Naive thymus-derived CD4-positive, alpha-beta T cell (primary cell): ENCODE data around the gene AXIN1. TPM values are rescaled to one million over a fixed set of nuclear protein-coding genes. Genes with fewer than 3 reads are reported as not detected.

Experiments
- ATAC-seq: fragments of 150-1000 bp; cut with Tn5 transposase; 2 replicates; pipeline ENCODE4 v1.10.0; 2021; ENCODE audit warnings: mild to moderate bottlenecking, moderate library complexity
- CTCF ChIA-PET: fragments of 350-600 bp; sonication (Branson Sonifier 250); formaldehyde crosslinking; loops from one replicate; lab custom pipeline; 2021; ENCODE audit warnings: antibody characterized with exemption; lab: Charles Lee
- POLR2A ChIA-PET: fragments of 350-600 bp; sonication (Branson Sonifier 250); formaldehyde crosslinking; loops from one replicate; lab custom pipeline; 2021; ENCODE audit warnings: antibody characterized with exemption, inconsistent platforms; lab: Charles Lee
- DNase-seq, 9 donors: peaks; one replicate each; pipeline versions ENCODE4 v3.0.0 to v3.0.0-alpha.2; 2020 to 2022; ENCODE audit warnings: mixed read lengths in 1 of 9
- H3K27ac ChIP-seq: one replicate; pipeline ENCODE4 v1.7.0; 2013; ENCODE audit warnings: mild to moderate bottlenecking, low read depth, low read length, moderate library complexity
- H3K27me3 ChIP-seq, 2 donors: one replicate each; pipeline ENCODE4 v1.7.0; 2013; ENCODE audit warnings: low read length in 2 of 2, mild to moderate bottlenecking in 2 of 2, moderate library complexity in 2 of 2; ENCODE audit not compliant: control insufficient read depth in 2 of 2, insufficient read depth in 2 of 2
- H3K36me3 ChIP-seq, 3 experiments: 1 replicate in 2 of 3; 2 replicates in 1 of 3; pipeline ENCODE4 v1.7.0; 2013; ENCODE audit warnings: low read length in 3 of 3, mild to moderate bottlenecking in 3 of 3, moderate library complexity in 1 of 3; ENCODE audit not compliant: insufficient read depth in 3 of 3, control insufficient read depth in 2 of 3
- H3K4me1 ChIP-seq, 2 donors: one replicate each; pipeline ENCODE4 v1.7.0; 2013; ENCODE audit warnings: low read length in 2 of 2, mild to moderate bottlenecking in 2 of 2, moderate library complexity in 1 of 2; ENCODE audit not compliant: control insufficient read depth in 2 of 2, insufficient read depth in 2 of 2
- H3K4me3 ChIP-seq: 2 replicates; pipeline ENCODE4 v1.7.0; 2013; ENCODE audit warnings: mild to moderate bottlenecking, low read length
- H3K9me3 ChIP-seq, 3 experiments: 1 replicate in 2 of 3; 2 replicates in 1 of 3; pipeline ENCODE4 v1.7.0; 2013; ENCODE audit warnings: low read length in 3 of 3; ENCODE audit not compliant: control insufficient read depth in 2 of 3
- H3K27ac Mint-ChIP-seq, 9 donors: one replicate each; pipeline ENCODE4 v1.8.0; 2020 to 2022; ENCODE audit warnings: mixed read lengths in 9 of 9, mild to moderate bottlenecking in 8 of 9, moderate library complexity in 5 of 9, inconsistent platforms in 2 of 9
- H3K27me3 Mint-ChIP-seq, 5 donors: one replicate each; pipeline ENCODE4 v1.8.0; 2021 to 2022; ENCODE audit warnings: mixed read lengths in 5 of 5, mild to moderate bottlenecking in 1 of 5
- H3K36me3 Mint-ChIP-seq, 5 donors: one replicate each; pipeline ENCODE4 v1.8.0; 2020 to 2022; ENCODE audit warnings: mixed read lengths in 5 of 5, mild to moderate bottlenecking in 3 of 5, inconsistent platforms in 1 of 5
- H3K4me1 Mint-ChIP-seq, 7 donors: one replicate each; pipeline ENCODE4 v1.8.0; 2020 to 2022; ENCODE audit warnings: mixed read lengths in 7 of 7, mild to moderate bottlenecking in 3 of 7, inconsistent platforms in 1 of 7
- H3K4me3 Mint-ChIP-seq, 10 donors: one replicate each; pipeline ENCODE4 v1.8.0; 2020 to 2022; ENCODE audit warnings: mild to moderate bottlenecking in 10 of 10, mixed read lengths in 10 of 10, moderate library complexity in 6 of 10, inconsistent platforms in 2 of 10
- H3K9me3 Mint-ChIP-seq, 11 donors: one replicate each; pipeline ENCODE4 v1.8.0; 2020 to 2022; ENCODE audit warnings: mixed read lengths in 11 of 11, mild to moderate bottlenecking in 4 of 11, inconsistent platforms in 1 of 11, moderate library complexity in 1 of 11
- intact Hi-C, 2 donors: fragments of 100-400 bp; cut with micrococcal nuclease; formaldehyde crosslinking; loops; one replicate each; pipeline ENCODE4 v1.15.1; 2023
- polyA plus RNA-seq, 2 donors: library from polyadenylated mRNA; unstranded; fragments of 300-500 nt; fragmentation: Illumina TruSeq; gene quantifications; one replicate each; pipeline ENCODE4 v1.2.3, GENCODE V29; 2021
- total RNA-seq, 6 experiments: library from RNA in 5 of 6; stranded (reverse) in 5 of 6; gene quantifications; 1 replicate in 5 of 6; 2 replicates in 1 of 6; pipeline ENCODE4 v1.2.3 and lab custom pipeline; 2021 to 2026

Gene AXIN1
- total and polyA plus RNA-seq, 7 experiments from 2014 or later = 1.2 to 45.9 (median 36.2) TPM

DNA sequence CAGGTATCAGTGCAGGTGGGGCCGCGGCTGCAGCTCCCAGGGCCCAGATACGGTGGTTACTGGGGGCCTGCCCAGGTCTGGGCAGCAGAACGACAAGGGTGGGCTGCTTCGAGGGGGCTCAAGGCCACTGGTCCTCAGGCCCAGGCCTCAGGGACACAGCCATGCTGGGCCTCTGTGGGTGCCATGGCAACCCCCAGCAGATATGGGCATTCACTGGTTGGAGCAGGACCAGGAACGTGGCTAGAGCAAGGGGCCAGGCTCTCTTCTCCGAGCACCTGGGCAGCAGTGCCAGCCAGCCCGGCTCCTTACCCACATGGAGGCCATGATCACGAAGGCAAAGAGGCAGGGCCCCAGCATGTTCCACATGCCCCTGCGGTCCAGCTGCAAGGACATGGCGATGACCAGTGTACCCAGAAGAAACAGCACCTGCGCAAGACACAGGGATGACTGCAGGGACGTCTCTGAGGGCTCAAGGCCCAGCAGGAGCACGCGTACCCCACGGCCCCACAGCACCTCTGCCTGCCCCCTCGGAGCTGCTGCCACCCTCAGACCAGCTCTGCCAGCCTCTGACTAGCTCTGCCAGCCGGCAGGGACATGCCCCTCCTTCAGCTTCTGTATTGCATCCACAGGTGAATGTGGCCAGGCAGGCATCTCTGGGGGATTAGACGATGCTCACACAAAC is 19.9 kb upstream of the AXIN1 start:
- ATAC-seq (no peak), DNase-seq (no peak)
- Mint-ChIP-seq H3K4me3 (no peak overlapping the region), H3K36me3 (peaks cover 0 to 9% (median 4%) of the 10 kb centered on the region in 5 donors), H3K27ac (peak overlapping the region in 3 of 9 donors; percentile 38 to 81 (median 71)), H3K9me3 (no peaks in the 10 kb centered on the region), H3K4me1 (peaks cover 4 to 26% (median 12%) of the 10 kb centered on the region in 7 donors), H3K27me3 (no peaks in the 10 kb centered on the region)
- POLR2A ChIA-PET = interaction anchor here (2.7 kb wide), 1 partner anchor 9 kb away, joined by 59 read pairs; the partner anchor contains the start of gene PGAP6
- CTCF ChIA-PET = interaction anchor here (0.5 to 2.3 kb wide), 2 partner anchors 10 to 218 kb away, joined by 4 to 10 read pairs; partner anchors contain the start of gene PGAP6
- H3K4me1 ChIP-seq = peaks cover 10 to 14% of the 10 kb centered on the region in 2 donors
- intact Hi-C loops = loop anchor here (5.0 kb wide), 2 partner anchors 155 to 235 kb away; partner anchors contain the start of genes CAPN15 (in 1 of the 2) and NPRL3 (in 1 of the 2)
- H3K27ac ChIP-seq = no peak overlapping the region
- no peaks in the 10 kb centered on the region for H3K9me3 ChIP-seq
- H3K27me3 ChIP-seq = no peaks in the 10 kb centered on the region
- peaks cover 0 to 80% (median 8%) of the 10 kb centered on the region in 3 experiments for H3K36me3 ChIP-seq
- no peak overlapping the region for H3K4me3 ChIP-seq

DNA sequence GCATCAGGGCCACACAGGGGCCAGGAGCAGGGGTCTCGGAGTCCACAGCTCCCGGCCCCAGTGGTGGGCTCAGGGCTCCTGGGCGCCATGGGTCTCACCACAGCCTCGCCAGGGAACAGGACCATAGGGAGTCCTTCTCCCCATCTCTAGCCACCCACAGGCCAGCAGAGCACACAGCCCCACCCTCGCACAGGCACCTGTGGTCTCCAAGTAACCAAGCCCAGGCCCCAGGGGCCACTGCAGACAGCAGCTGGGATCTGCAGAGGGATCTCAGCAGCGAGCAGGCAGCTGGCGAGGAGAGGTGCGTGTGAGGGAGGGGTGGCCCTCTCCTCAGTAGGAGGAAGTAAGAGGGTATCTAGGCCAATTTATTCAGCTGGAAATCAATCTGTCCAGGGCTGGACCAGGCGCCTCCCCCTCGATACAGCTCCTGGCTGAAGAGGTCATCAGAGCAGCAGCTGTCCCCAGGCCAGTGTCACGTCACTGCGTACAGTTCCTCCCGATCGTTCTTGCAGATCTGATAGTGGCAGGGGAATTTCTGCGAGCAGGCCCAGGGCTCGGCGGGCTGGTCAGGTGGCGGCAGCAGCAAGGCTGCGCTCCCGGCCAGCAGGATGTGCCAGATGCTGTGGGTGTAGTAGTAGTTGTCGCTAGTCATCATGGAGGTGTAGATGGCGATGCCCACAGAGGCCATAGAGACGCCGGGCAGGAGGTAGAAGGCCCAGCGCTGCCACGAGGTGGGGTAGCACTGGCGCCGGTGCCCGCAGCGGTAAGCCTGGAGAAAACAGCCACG is 19.2 kb upstream of the AXIN1 start:
- ChIA-PET POLR2A (interaction anchor here (1.1 to 2.7 kb wide), 2 partner anchors 10 to 142 kb away, joined by 4 to 59 read pairs; partner anchors contain the start of genes LUC7L and PGAP6), CTCF (interaction anchor here (0.5 to 2.3 kb wide), 4 partner anchors 10 to 308 kb away, joined by 3 to 10 read pairs (median 4); partner anchors contain the start of gene PGAP6)
- peak overlapping the region in 5 of 9 donors; percentile 39 to 81 (median 65) for H3K27ac Mint-ChIP-seq
- H3K36me3 Mint-ChIP-seq = peaks cover 0 to 13% (median 5%) of the 10 kb centered on the region in 5 donors
- ATAC-seq (no peak), DNase-seq (no peak)
- H3K9me3 Mint-ChIP-seq = no peaks in the 10 kb centered on the region
- H3K27me3 ChIP-seq = no peaks in the 10 kb centered on the region
- peaks cover 4 to 26% (median 13%) of the 10 kb centered on the region in 7 donors for H3K4me1 Mint-ChIP-seq
- peaks cover 10 to 14% of the 10 kb centered on the region in 2 donors for H3K4me1 ChIP-seq
- intact Hi-C loops = loop anchor here (5.0 kb wide), 2 partner anchors 156 to 234 kb away; partner anchors contain the start of genes CAPN15 (in 1 of the 2) and NPRL3 (in 1 of the 2)
- H3K4me3 ChIP-seq = no peak overlapping the region
- peak overlapping the region in 5 of 10 donors; percentile 29 to 65 (median 45) for H3K4me3 Mint-ChIP-seq
- H3K27me3 Mint-ChIP-seq = no peaks in the 10 kb centered on the region
- H3K27ac ChIP-seq = no peak overlapping the region
- peaks cover 0 to 80% (median 4%) of the 10 kb centered on the region in 3 experiments for H3K36me3 ChIP-seq
- H3K9me3 ChIP-seq = no peaks in the 10 kb centered on the region

GRCh38 chr16:370979-371514 is 18.5 kb upstream of the AXIN1 start:
- Histone ChIP-seq H3K27me3 (no peaks in the 10 kb centered on the region), H3K27ac (peak overlapping the region; percentile 67), H3K9me3 (no peaks in the 10 kb centered on the region), H3K4me3 (peak overlapping the region; percentile 30), H3K36me3 (peaks cover 0 to 79% (median 4%) of the 10 kb centered on the region in 3 experiments), H3K4me1 (peaks cover 10 to 14% of the 10 kb centered on the region in 2 donors)
- Mint-ChIP-seq H3K27me3 (no peaks in the 10 kb centered on the region), H3K4me3 (peak overlapping the region; percentile 81 to 97 (median 90)), H3K27ac (peak overlapping the region; percentile 80 to 96 (median 89)), H3K36me3 (peaks cover 0 to 13% (median 7%) of the 10 kb centered on the region in 5 donors), H3K4me1 (peaks cover 4 to 26% (median 13%) of the 10 kb centered on the region in 7 donors), H3K9me3 (no peaks in the 10 kb centered on the region)
- ChIA-PET CTCF (interaction anchor here (0.6 to 2.3 kb wide), 4 partner anchors 9 to 307 kb away, joined by 3 to 10 read pairs (median 3); partner anchors contain the start of gene PGAP6), POLR2A (interaction anchor here (0.9 to 2.7 kb wide), 6 partner anchors 10 to 143 kb away, joined by 3 to 59 read pairs (median 4); partner anchors contain the start of genes DECR2, LUC7L and PGAP6)
- no peak for ATAC-seq
- intact Hi-C loops = loop anchor here (1.0 to 5.0 kb wide), 8 partner anchors 9 to 234 kb away; partner anchors contain the start of genes AXIN1 (in 1 of the 2), CAPN15 (in 1 of the 2), DECR2 (in 1 of the 2) and NPRL3 (in 1 of the 2)
- no peak for DNase-seq

DNA sequence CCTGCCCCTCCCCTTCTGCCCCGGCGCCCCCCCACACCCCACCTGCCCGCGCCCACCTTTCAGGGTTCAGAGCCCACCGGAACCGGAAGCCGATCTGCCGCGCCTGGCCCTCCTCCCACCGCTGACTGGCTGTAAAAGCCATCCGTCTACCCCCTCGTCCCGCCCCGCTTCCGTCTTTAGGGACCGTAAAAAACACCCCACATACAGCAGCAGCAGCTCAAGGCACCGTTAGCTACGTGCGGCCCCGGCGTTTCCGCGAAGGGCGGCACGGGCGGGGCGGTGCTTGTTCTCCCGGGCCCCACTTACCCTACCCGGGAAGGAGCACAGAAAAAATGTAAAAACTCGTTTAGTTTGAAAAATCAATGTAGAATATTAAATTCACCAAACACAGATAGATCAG is 17.9 kb upstream of the AXIN1 start, which contains the start of gene MRPL28:
TSS of gene MRPL28 (minus strand) at position 96 of the 400 bp plus-strand sequence. CDS start 320 bp downstream, outside the sequence.
- peak; percentile 75 to 93 (median 92) for DNase-seq
- ChIA-PET POLR2A (interaction anchor here (0.9 to 2.7 kb wide), 6 partner anchors 11 to 142 kb away, joined by 3 to 59 read pairs (median 4); partner anchors contain the start of genes DECR2, LUC7L and PGAP6), CTCF (interaction anchor here (1.0 to 2.3 kb wide), 3 partner anchors 9 to 274 kb away, joined by 3 to 10 read pairs (median 3); partner anchors contain the start of gene PGAP6)
- no peaks in the 10 kb centered on the region for H3K27me3 Mint-ChIP-seq
- H3K27ac ChIP-seq = peak within 1 kb of the TSS; percentile 67
- H3K36me3 ChIP-seq = peaks cover 0 to 73% (median 4%) of the 10 kb centered on the region in 3 experiments
- H3K9me3 Mint-ChIP-seq = no peaks in the 10 kb centered on the region
- intact Hi-C loops = loop anchor here (1.0 to 5.0 kb wide), 8 partner anchors 10 to 233 kb away; partner anchors contain the start of genes AXIN1 (in 1 of the 2), CAPN15 (in 1 of the 2), DECR2 (in 1 of the 2) and NPRL3 (in 1 of the 2)
- peaks cover 4 to 26% (median 13%) of the 10 kb centered on the region in 7 donors for H3K4me1 Mint-ChIP-seq
- peak within 1 kb of the TSS; percentile 30 for H3K4me3 ChIP-seq
- H3K4me3 Mint-ChIP-seq = peak within 1 kb of the TSS; percentile 81 to 97 (median 90)
- H3K9me3 ChIP-seq = no peaks in the 10 kb centered on the region
- H3K36me3 Mint-ChIP-seq = peaks cover 0 to 13% (median 7%) of the 10 kb centered on the region in 5 donors
- H3K4me1 ChIP-seq = peaks cover 10 to 14% of the 10 kb centered on the region in 2 donors
- H3K27me3 ChIP-seq = no peaks in the 10 kb centered on the region
- peak within 1 kb of the TSS; percentile 80 to 96 (median 89) for H3K27ac Mint-ChIP-seq
- ATAC-seq = peak; percentile 99

- Mint-ChIP-seq H3K27me3 (no peaks in the 10 kb centered on the region), H3K27ac (peak overlapping the region in 5 of 9 donors; percentile 41 to 89 (median 87)), H3K9me3 (no peaks in the 10 kb centered on the region), H3K36me3 (peaks cover 0 to 13% (median 7%) of the 10 kb centered on the region in 5 donors), H3K4me1 (peaks cover 4 to 26% (median 13%) of the 10 kb centered on the region in 7 donors), H3K4me3 (peak overlapping the region; percentile 45 to 96 (median 86))
- Histone ChIP-seq H3K36me3 (peaks cover 0 to 69% (median 4%) of the 10 kb centered on the region in 3 experiments), H3K9me3 (no peaks in the 10 kb centered on the region), H3K27me3 (no peaks in the 10 kb centered on the region), H3K4me1 (peaks cover 10 to 14% of the 10 kb centered on the region in 2 donors), H3K4me3 (no peak overlapping the region), H3K27ac (peak overlapping the region; percentile 67)
- DNase-seq (no peak), ATAC-seq (no peak)
- CTCF ChIA-PET = interaction anchor here (1.0 to 2.3 kb wide), 2 partner anchors 12 to 273 kb away, joined by 3 to 10 read pairs; partner anchors contain the start of gene PGAP6
- POLR2A ChIA-PET = interaction anchor here (0.9 to 2.7 kb wide), 4 partner anchors 12 to 60 kb away, joined by 3 to 59 read pairs (median 7); partner anchors contain the start of genes DECR2 and PGAP6
- intact Hi-C loops = loop anchor here (1.0 to 5.0 kb wide), 8 partner anchors 10 to 233 kb away; partner anchors contain the start of genes AXIN1 (in 1 of the 2), CAPN15 (in 1 of the 2), DECR2 (in 1 of the 2) and NPRL3 (in 1 of the 2)
Measured at GRCh38 chr16:369866-370436, 17.4 kb upstream of the AXIN1 start.
